SK-N-SH (cell line): ENCODE results near the gene MAP3K3. TPM values are rescaled to one million over a fixed set of nuclear protein-coding genes. Genes with fewer than 3 reads are reported as not detected.

Source experiments
- CTCF ChIA-PET: fragments of 300-600, 350-600 bp; formaldehyde crosslinking; extraction: SDS; loops from one replicate; lab custom pipeline; 2021; lab: Yijun Ruan, JAX
- POLR2A ChIA-PET: fragments of 350-600 bp; sonication (Branson Sonifier 250); formaldehyde crosslinking; extraction: SDS; loops from one replicate; lab custom pipeline; 2020; ENCODE audit warnings: antibody characterized with exemption, inconsistent platforms; lab: Yijun Ruan, JAX
- DNase-seq: peaks from one replicate; pipeline ENCODE4 v3.0.0; 2012
- H2AFZ ChIP-seq: fragments of 200-600 bp; sonication (generic); 2 replicates; pipeline ENCODE4 v1.8.1; 2016; ENCODE audit warnings: antibody characterized with exemption, mild to moderate bottlenecking, low read depth
- H3F3A ChIP-seq: fragments of 200-600 bp; sonication (generic); replicated peaks from 2 replicates; pipeline ENCODE3; 2016; ENCODE audit warnings: antibody characterized with exemption, mild to moderate bottlenecking; ENCODE audit not compliant: insufficient read depth
- H3K27ac ChIP-seq, 2 experiments: fragments of 200-500 bp in 1 of 2; fragments of 200-600 bp in 1 of 2; sonication (Bioruptor generic) in 1 of 2; sonication (generic), shearing (Covaris generic) in 1 of 2; 2 replicates each; pipeline versions ENCODE4 v1.5.1 to v1.6.1; 2014 to 2016; ENCODE audit warnings: low read depth in 2 of 2, inconsistent platforms in 1 of 2, low read length in 1 of 2, mild to moderate bottlenecking in 1 of 2, mixed read lengths in 1 of 2
- H3K27me3 ChIP-seq: fragments of 200-600 bp; sonication (generic), shearing (Covaris generic); 2 replicates; pipeline ENCODE4 v1.6.1; 2016; ENCODE audit warnings: mixed run types; ENCODE audit not compliant: insufficient read depth
- H3K36me3 ChIP-seq, 2 experiments: fragments of 200-500 bp in 1 of 2; fragments of 200-600 bp in 1 of 2; sonication (Bioruptor generic) in 1 of 2; sonication (generic) in 1 of 2; replicated peaks in 1 of 2; 2 replicates each; pipeline versions ENCODE3 to v1.5.1; 2014 to 2016; ENCODE audit warnings: low read length in 1 of 2, mild to moderate bottlenecking in 1 of 2; ENCODE audit not compliant: insufficient read depth in 2 of 2, control insufficient read depth in 1 of 2
- H3K4me1 ChIP-seq, 2 experiments: fragments of 200-500 bp in 1 of 2; fragments of 200-600 bp in 1 of 2; sonication (Bioruptor generic) in 1 of 2; sonication (generic), shearing (Covaris generic) in 1 of 2; 2 replicates each; pipeline versions ENCODE4 v1.5.1 to v1.6.1; 2014 to 2016; ENCODE audit warnings: low read depth in 1 of 2, low read length in 1 of 2, mixed run types in 1 of 2; ENCODE audit not compliant: insufficient read depth in 2 of 2, control insufficient read depth in 1 of 2
- H3K4me2 ChIP-seq: fragments of 200-600 bp; sonication (generic), shearing (Covaris generic); 2 replicates; pipeline ENCODE4 v1.6.1; 2017; ENCODE audit warnings: mixed run types
- H3K4me3 ChIP-seq, 2 experiments: fragments of 200-500 bp in 1 of 2; fragments of 200-600 bp in 1 of 2; sonication (Bioruptor generic) in 1 of 2; sonication (generic), shearing (Covaris generic) in 1 of 2; 2 replicates each; pipeline versions ENCODE4 v1.5.1 to v1.8.1; 2014 to 2016; ENCODE audit warnings: low read depth in 2 of 2, inconsistent platforms in 1 of 2, low read length in 1 of 2, mild to moderate bottlenecking in 1 of 2, mixed read lengths in 1 of 2, moderate library complexity in 1 of 2
- H3K79me2 ChIP-seq: fragments of 200-600 bp; sonication (generic); 2 replicates; pipeline ENCODE4 v1.8.1; 2017; ENCODE audit warnings: mild to moderate bottlenecking; ENCODE audit not compliant: insufficient read depth
- H3K9ac ChIP-seq: fragments of 200-600 bp; sonication (generic); 2 replicates; pipeline ENCODE4 v1.6.1; 2017; ENCODE audit warnings: mixed run types
- H3K9me2 ChIP-seq: fragments of 200-600 bp; sonication (generic); 2 replicates; pipeline ENCODE4 v1.6.1; 2017; ENCODE audit warnings: mixed run types
- H3K9me3 ChIP-seq: fragments of 200-600 bp; sonication (generic); 2 replicates; pipeline ENCODE4 v1.6.1; 2017; ENCODE audit warnings: mixed run types, mild to moderate bottlenecking, moderate library complexity
- H4K20me1 ChIP-seq: fragments of 200-600 bp; sonication (generic); 2 replicates; pipeline ENCODE4 v1.6.1; 2017; ENCODE audit warnings: mild to moderate bottlenecking, mixed run types; ENCODE audit not compliant: insufficient read depth
- CTCF ChIP-seq: fragments of 200-600 bp; sonication (generic); IDR thresholded peaks from 2 replicates; pipeline ENCODE4 v1.6.1; 2017; ENCODE audit warnings: antibody characterized with exemption, mild to moderate bottlenecking, moderate library complexity
- EP300 ChIP-seq, 2 experiments: IDR thresholded peaks; 2 replicates each; pipeline versions ENCODE4 v1.4.0 to v1.6.1; 2012; ENCODE audit warnings: borderline replicate concordance in 1 of 2, low read depth in 1 of 2, low read length in 1 of 2
- EZH2phosphoT487 ChIP-seq: fragments of 200-600 bp; sonication (generic); IDR thresholded peaks from 2 replicates; pipeline ENCODE4 v1.6.1; 2017; ENCODE audit warnings: low read depth, mixed run types, mild to moderate bottlenecking, antibody characterized with exemption, moderate library complexity, borderline replicate concordance
- FOSL2 ChIP-seq: IDR thresholded peaks from 2 replicates; pipeline ENCODE4 v1.4.0; 2012; ENCODE audit warnings: low read depth, mild to moderate bottlenecking, moderate library complexity, borderline replicate concordance
- FOXJ3 ChIP-seq: sonication (generic); formaldehyde crosslinking; IDR thresholded peaks from 2 replicates; pipeline ENCODE4 v1.5.1; 2020; ENCODE audit warnings: mild to moderate bottlenecking, missing genetic modification reagents
- FOXM1 ChIP-seq: IDR thresholded peaks from 2 replicates; pipeline ENCODE4 v1.4.0; 2012; ENCODE audit warnings: low read depth, mild to moderate bottlenecking
- GABPA ChIP-seq: IDR thresholded peaks from 2 replicates; pipeline ENCODE4 v1.4.0; 2012; ENCODE audit warnings: low read depth, mild to moderate bottlenecking
- GATA2 ChIP-seq: sonication (generic); formaldehyde crosslinking; IDR thresholded peaks from 2 replicates; pipeline ENCODE4 v1.5.0; 2020; ENCODE audit warnings: mild to moderate bottlenecking, missing genetic modification reagents
- IRF3 ChIP-seq: fragments of 150-350 bp; IDR thresholded peaks from 2 replicates; pipeline ENCODE4 v1.6.1; 2016; ENCODE audit warnings: mild to moderate bottlenecking, low read depth, low read length
- MXI1 ChIP-seq: IDR thresholded peaks from 2 replicates; pipeline ENCODE4 v1.6.1; 2012; ENCODE audit warnings: mild to moderate bottlenecking, low read depth, low read length, improper control_type of control experiment
- NRF1 ChIP-seq: IDR thresholded peaks from 2 replicates; pipeline ENCODE4 v1.6.1; 2012; ENCODE audit warnings: low read depth, mild to moderate bottlenecking, low read length
- PBX3 ChIP-seq: IDR thresholded peaks from 2 replicates; pipeline ENCODE4; 2012
- RCOR1 ChIP-seq: fragments of 150-350 bp; IDR thresholded peaks from 2 replicates; pipeline ENCODE4 v1.6.1; 2017; ENCODE audit warnings: antibody characterized with exemption, low read length
- RFX5 ChIP-seq: IDR thresholded peaks from 2 replicates; pipeline ENCODE4 v1.6.1; 2012; ENCODE audit warnings: mild to moderate bottlenecking, improper control_type of control experiment, low read length
- SIN3A ChIP-seq: IDR thresholded peaks from 2 replicates; pipeline ENCODE4 v1.6.1; 2012; ENCODE audit warnings: low read depth, mild to moderate bottlenecking, low read length, moderate library complexity, borderline replicate concordance
- TAF1 ChIP-seq: IDR thresholded peaks from 2 replicates; pipeline ENCODE4 v1.6.1; 2012; ENCODE audit warnings: low read depth, mild to moderate bottlenecking, low read length, moderate library complexity, borderline replicate concordance
- TEAD4 ChIP-seq: IDR thresholded peaks from 2 replicates; pipeline ENCODE4 v1.4.0; 2012; ENCODE audit warnings: mild to moderate bottlenecking, borderline replicate concordance; ENCODE audit not compliant: insufficient read depth
- WGBS: methylation state at CpG from one replicate; pipeline ENCODE4 v1.1.6; 2017; ENCODE audit warnings: low lambda C conversion rate; 5-methylcytosine and 5-hydroxymethylcytosine counted together
- polyA plus RNA-seq, 3 experiments: library from polyadenylated mRNA; depleted of rRNA; stranded (reverse); fragments of >200 nt; gene quantifications; 2 replicates each; pipeline ENCODE4 v1.2.3, GENCODE V29; 2012

MAP3K3 gene
- polyA plus RNA-seq, 1 of the 3 experiments (the other 2 are of a cell fraction) = 25.3 TPM

GRCh38 chr17:63600569-63601438 lies 21.4 kb upstream of the MAP3K3 start, which contains the start of gene TACO1 (continued):
- TF ChIP-seq PBX3 (peak; percentile 44; the same call in 1 of the 2 replicates), EP300 (IDR thresholded peaks at IDR 0.05; ENCODE audit: borderline replicate concordance in 1 of 2, low read depth in 1 of 2, low read length in 1 of 2) (peak in 1 of 2 experiments; percentile 51; a peak in 1 of 4 replicates), EZH2phosphoT487 (no peak), GABPA (peak; percentile 99), RCOR1 (peak; percentile 75), SIN3A (peak; percentile 97; the same call in 1 of the 2 replicates), TEAD4 (0 out of 2 replicates have a peak, but pooled peaks have one; percentile 9), TAF1 (peak; percentile 95), FOSL2 (peak; percentile 25; the same call in 1 of the 2 replicates), IRF3 (peak; percentile 49; the same call in 1 of the 2 replicates), GATA2 (CRISPR knock-in tag) (no peak), RFX5 (no peak)

GRCh38 chr17:63601439-63602371 lies 20.5 kb upstream of the MAP3K3 start:
- Histone ChIP-seq H2AFZ (peak overlapping the region; percentile 98), H3K27ac (peak overlapping the region in 1 of 2 experiments; percentile 51; a peak in 2 of 4 replicates), H3K9me3 (no peaks in the 10 kb centered on the region), H3K36me3 (peaks cover 14 to 21% of the 10 kb centered on the region in 2 experiments), H4K20me1 (no peaks in the 10 kb centered on the region), H3K27me3 (no peaks in the 10 kb centered on the region), H3K9ac (peak overlapping the region; percentile 85), H3K79me2 (peaks cover 21% of the 10 kb centered on the region), H3K9me2 (no peaks in the 10 kb centered on the region), H3K4me1 (peaks cover 6 to 14% of the 10 kb centered on the region in 2 experiments; a peak in 2 of 4 replicates), H3F3A (peaks cover 9% of the 10 kb centered on the region), H3K4me3 (peak overlapping the region; percentile 73 to 80), H3K4me2 (peak overlapping the region; percentile 88)
- POLR2A ChIA-PET = interaction anchor here (0.7 to 1.8 kb wide), 5 partner anchors 7 to 170 kb away, joined by 3 to 5 read pairs (median 4); no protein-coding TSS in a partner anchor
- WGBS = 45% methylated on average over 9 of the region's 9 CpGs
- CTCF ChIA-PET = interaction anchor here (1.1 to 29.2 kb wide), 6 partner anchors 11 to 168 kb away, joined by 4 to 827 read pairs (median 7); no protein-coding TSS in a partner anchor
- DNase-seq = no peak
- TF ChIP-seq FOXM1 = no peak
- no peak for TF ChIP-seq RFX5
- no peak for TF ChIP-seq MXI1
- TF ChIP-seq FOXJ3 (CRISPR knock-in tag) = no peak
- no peak for TF ChIP-seq PBX3
- TF ChIP-seq CTCF = no peak
- TF ChIP-seq TAF1 = no peak
- TF ChIP-seq RCOR1 = no peak
- TF ChIP-seq NRF1 = no peak
- TF ChIP-seq EP300 (IDR thresholded peaks at IDR 0.05; ENCODE audit: borderline replicate concordance in 1 of 2, low read depth in 1 of 2, low read length in 1 of 2) = no peak
